Neural cell (in vitro differentiated cells): ENCODE results near the gene MUC5B. TPM values are rescaled to one million over a fixed set of nuclear protein-coding genes. Genes with fewer than 3 reads are reported as not detected.

Source experiments
- H2AFZ ChIP-seq: fragments of 200-600, 300-800 bp; sonication (generic), shearing (Covaris generic); 2 replicates; pipeline ENCODE4 v1.6.0; 2014; ENCODE audit warnings: low read depth, mild to moderate bottlenecking, antibody characterized with exemption, low read length, moderate library complexity
- H3F3A ChIP-seq: fragments of 200-600 bp; shearing (Covaris generic); 2 replicates; pipeline ENCODE4 v1.6.1; 2016; ENCODE audit warnings: mild to moderate bottlenecking, moderate library complexity, mixed read lengths, antibody characterized with exemption, low read length; ENCODE audit not compliant: insufficient read depth, poor library complexity, severe bottlenecking
- H3K27ac ChIP-seq: fragments of 200-600, 300-800 bp; sonication (generic), shearing (Covaris generic); 2 replicates; pipeline ENCODE4 v1.5.1; 2014; ENCODE audit warnings: mild to moderate bottlenecking, low read length, moderate library complexity
- H3K27me3 ChIP-seq: fragments of 300-800, 200-600 bp; sonication (generic), shearing (Covaris generic); 2 replicates; pipeline ENCODE4 v1.6.0; 2014; ENCODE audit warnings: mild to moderate bottlenecking, low read depth, low read length, moderate library complexity; ENCODE audit not compliant: insufficient read depth
- H3K36me3 ChIP-seq: fragments of 300-800, 200-600 bp; sonication (generic), shearing (Covaris generic); 2 replicates; pipeline ENCODE4 v1.5.1; 2014; ENCODE audit warnings: mild to moderate bottlenecking, antibody characterized with exemption, low read length, moderate library complexity; ENCODE audit not compliant: insufficient read depth
- H3K4me2 ChIP-seq: fragments of 300-800, 200-600 bp; sonication (generic), shearing (Covaris generic); 2 replicates; pipeline ENCODE4 v1.6.0; 2014; ENCODE audit warnings: mild to moderate bottlenecking, low read length
- H3K4me3 ChIP-seq: fragments of 300-800, 200-600 bp; sonication (generic), shearing (Covaris generic); 2 replicates; pipeline ENCODE4 v1.5.1; 2014; ENCODE audit warnings: mild to moderate bottlenecking, low read length, moderate library complexity
- H3K79me2 ChIP-seq: fragments of 200-600 bp; shearing (Covaris generic); replicated peaks from 2 replicates; pipeline ENCODE4 v1.6.0; 2014; ENCODE audit warnings: mild to moderate bottlenecking, low read length, moderate library complexity; ENCODE audit not compliant: insufficient read depth
- H3K9ac ChIP-seq: fragments of 300-800, 200-600 bp; sonication (generic), shearing (Covaris generic); 2 replicates; pipeline ENCODE4 v1.6.1; 2016; ENCODE audit warnings: mild to moderate bottlenecking, low read length, mixed read lengths
- H3K9me2 ChIP-seq: fragments of 200-600 bp; shearing (Covaris generic); 2 replicates; pipeline ENCODE4 v1.6.1; 2016; ENCODE audit warnings: mild to moderate bottlenecking, low read length, mixed read lengths; ENCODE audit not compliant: insufficient read depth
- H3K9me3 ChIP-seq: fragments of 200-600, 300-800 bp; sonication (generic), shearing (Covaris generic); 2 replicates; pipeline ENCODE4 v1.6.1; 2016; ENCODE audit warnings: mild to moderate bottlenecking, mixed run types, low read length, moderate library complexity, mixed read lengths
- H4K20me1 ChIP-seq: fragments of 200-600 bp; shearing (Covaris generic); 2 replicates; pipeline ENCODE4 v1.6.1; 2016; ENCODE audit warnings: mild to moderate bottlenecking, mixed run types; ENCODE audit not compliant: insufficient read depth
- CTCF ChIP-seq: fragments of 450-650 bp; IDR thresholded peaks from 2 replicates; pipeline ENCODE4 v1.5.1; 2014; ENCODE audit warnings: antibody characterized with exemption, mild to moderate bottlenecking, moderate library complexity; ENCODE audit not compliant: poor library complexity, severe bottlenecking
- EP300 ChIP-seq: fragments of 450-650 bp; conservative IDR thresholded peaks from 2 replicates; pipeline ENCODE4 v1.6.1; 2014; ENCODE audit warnings: antibody characterized with exemption, mild to moderate bottlenecking, moderate library complexity; ENCODE audit not compliant: poor library complexity, severe bottlenecking
- EZH2 ChIP-seq: fragments of 200-600, 300-800 bp; shearing (Covaris generic), sonication (generic); IDR thresholded peaks from 2 replicates; pipeline ENCODE4 v1.6.1; 2014; ENCODE audit warnings: antibody characterized with exemption, low read length, borderline replicate concordance, mild to moderate bottlenecking; ENCODE audit not compliant: insufficient read depth, poor library complexity, severe bottlenecking
- MXI1 ChIP-seq: fragments of 450-650 bp; conservative IDR thresholded peaks from 2 replicates; pipeline ENCODE4 v1.6.1; 2014; ENCODE audit warnings: antibody characterized with exemption, mild to moderate bottlenecking; ENCODE audit not compliant: poor library complexity, severe bottlenecking
- POLR2AphosphoS5 ChIP-seq: IDR thresholded peaks from 2 replicates; pipeline ENCODE4 v1.6.1; 2012
- RAD21 ChIP-seq: fragments of 450-650 bp; conservative IDR thresholded peaks from 2 replicates; pipeline ENCODE4 v1.6.1; 2014; ENCODE audit warnings: antibody characterized with exemption, mild to moderate bottlenecking, moderate library complexity
- REST ChIP-seq: IDR thresholded peaks from 2 replicates; pipeline ENCODE4 v1.6.1; 2012; ENCODE audit warnings: borderline replicate concordance
- SMC3 ChIP-seq: fragments of 450-650 bp; conservative IDR thresholded peaks from 2 replicates; pipeline ENCODE4 v1.6.1; 2014; ENCODE audit warnings: antibody characterized with exemption, mild to moderate bottlenecking, moderate library complexity; ENCODE audit not compliant: poor library complexity
- TAF1 ChIP-seq: IDR thresholded peaks from 2 replicates; pipeline ENCODE4 v1.6.1; 2012; ENCODE audit warnings: low read depth
- polyA plus RNA-seq: library from polyadenylated mRNA; depleted of rRNA; stranded (reverse); fragments of >200 nt; gene quantifications from 2 replicates; pipeline ENCODE4 v1.2.3, GENCODE V29; 2014

The MUC5B gene
- polyA plus RNA-seq, 1 donor from 2014 or later: not detected

- H3K9ac ChIP-seq: no peak overlapping the region
Observed at GRCh38 chr11:1228101-1228821, 5.4 kb downstream of the MUC5B start.

More at GRCh38 chr11:1228101-1228821, 5.4 kb downstream of the MUC5B start:
- no peaks in the 10 kb centered on the region for H3K9me2 ChIP-seq
- H4K20me1 ChIP-seq: no peaks in the 10 kb centered on the region
- H3K4me2 ChIP-seq: no peak overlapping the region
- TF ChIP-seq TAF1 (no peak), MXI1 (no peak), SMC3 (no peak), CTCF (no peak), RAD21 (no peak), EP300 (no peak), EZH2 (no peak), REST (no peak), POLR2AphosphoS5 (no peak)
- H2AFZ ChIP-seq: no peak overlapping the region
- no peaks in the 10 kb centered on the region for H3K9me3 ChIP-seq
- no peaks in the 10 kb centered on the region for H3K79me2 ChIP-seq
- H3K4me3 ChIP-seq: no peak overlapping the region
- no peaks in the 10 kb centered on the region for H3F3A ChIP-seq
- H3K27me3 ChIP-seq: no peaks in the 10 kb centered on the region
- H3K27ac ChIP-seq: no peak overlapping the region
- H3K36me3 ChIP-seq: no peaks in the 10 kb centered on the region
